H1 (cell line): ENCODE data around the gene RIPPLY3. TPM values are rescaled to one million over a fixed set of nuclear protein-coding genes. Genes with fewer than 3 reads are reported as not detected.

Source experiments
- CTCF ChIA-PET: fragments of 300-600 bp; sonication (Branson Sonifier 250); formaldehyde crosslinking; loops from one replicate; lab custom pipeline; 2021; ENCODE audit not compliant: partially characterized antibody; lab: Charles Lee
- POLR2A ChIA-PET: fragments of 300-600 bp; sonication (Branson Sonifier 250); formaldehyde crosslinking; loops from one replicate; lab custom pipeline; 2021; ENCODE audit warnings: inconsistent platforms; ENCODE audit not compliant: partially characterized antibody; lab: Charles Lee
- DNase-seq, 2 experiments: peaks; one replicate each; pipeline versions ENCODE4 v3.0.0 to v3.0.0-alpha.2; 2010 to 2022; ENCODE audit warnings: low spot score in 2 of 2, low read depth in 1 of 2, mixed read lengths in 1 of 2
- FAIRE-seq: peaks from 2 replicates; lab custom pipeline; 2011; peaks lifted over from hg19 to GRCh38; lab: Jason Lieb, UNC
- H2AFZ ChIP-seq: 2 replicates; pipeline ENCODE4 v1.8.1; 2012; ENCODE audit warnings: low read length, inconsistent platforms
- H2AK5ac ChIP-seq: 2 replicates; pipeline ENCODE4 v1.6.1; 2013; ENCODE audit warnings: low read depth, low read length
- H2BK120ac ChIP-seq: replicated peaks from 2 replicates; pipeline ENCODE3; 2013; ENCODE audit warnings: low read depth, low read length, inconsistent platforms
- H2BK12ac ChIP-seq: 2 replicates; pipeline ENCODE4 v1.6.1; 2013; ENCODE audit warnings: low read depth, low read length
- H2BK15ac ChIP-seq: 2 replicates; pipeline ENCODE4 v1.6.1; 2013; ENCODE audit warnings: low read length
- H2BK20ac ChIP-seq: 2 replicates; pipeline ENCODE4 v1.6.1; 2013; ENCODE audit warnings: low read length
- H2BK5ac ChIP-seq: 2 replicates; pipeline ENCODE4 v1.6.1; 2013; ENCODE audit warnings: low read depth, low read length
- H3K14ac ChIP-seq: 2 replicates; pipeline ENCODE4 v1.6.1; 2013; ENCODE audit warnings: inconsistent platforms; ENCODE audit not compliant: insufficient read length
- H3K18ac ChIP-seq: 2 replicates; pipeline ENCODE4 v1.6.1; 2013; ENCODE audit warnings: low read length; ENCODE audit errors: extremely low read depth
- H3K23ac ChIP-seq: 2 replicates; pipeline ENCODE4 v1.6.1; 2013; ENCODE audit warnings: inconsistent platforms; ENCODE audit not compliant: insufficient read length
- H3K23me2 ChIP-seq: 2 replicates; pipeline ENCODE4 v1.6.1; 2013; ENCODE audit warnings: low read depth, low read length
- H3K27ac ChIP-seq: 2 replicates; pipeline ENCODE4 v1.6.1; 2011; ENCODE audit warnings: low read depth, low read length, inconsistent platforms
- H3K27me3 ChIP-seq, 4 experiments: replicated peaks in 1 of 4; 1 replicate in 1 of 4; 2 replicates in 3 of 4; pipeline versions ENCODE4 v1.6.1 to v1.8.1; 2011 to 2013; ENCODE audit warnings: low read length in 3 of 4, mild to moderate bottlenecking in 3 of 4, inconsistent platforms in 2 of 4, mixed read lengths in 2 of 4, moderate library complexity in 1 of 4; ENCODE audit not compliant: control insufficient read depth in 3 of 4, insufficient read depth in 3 of 4; ENCODE audit errors: extremely low read depth in 1 of 4
- H3K36me3 ChIP-seq, 4 experiments: 2 replicates each; pipeline versions ENCODE4 v1.6.1 to v1.8.1; 2011 to 2013; ENCODE audit warnings: mild to moderate bottlenecking in 4 of 4, low read length in 3 of 4, moderate library complexity in 2 of 4, control low read depth in 1 of 4, inconsistent platforms in 1 of 4; ENCODE audit not compliant: insufficient read depth in 4 of 4, control insufficient read depth in 2 of 4
- H3K4ac ChIP-seq: replicated peaks from 2 replicates; pipeline ENCODE3; 2013; ENCODE audit warnings: low read length, low read depth, mixed read lengths, inconsistent platforms; ENCODE audit not compliant: insufficient read length
- H3K4me1 ChIP-seq, 4 experiments: replicated peaks in 1 of 4; 1 replicate in 1 of 4; 2 replicates in 3 of 4; pipeline versions ENCODE4 v1.6.1 to v1.8.1; 2011 to 2013; ENCODE audit warnings: low read length in 3 of 4, inconsistent platforms in 2 of 4, mixed read lengths in 1 of 4; ENCODE audit not compliant: insufficient read depth in 4 of 4, control insufficient read depth in 3 of 4
- H3K4me2 ChIP-seq, 2 experiments: 2 replicates each; pipeline versions ENCODE4 v1.6.1 to v1.8.1; 2011 to 2013; ENCODE audit warnings: low read depth in 2 of 2, low read length in 2 of 2, control low read depth in 1 of 2, inconsistent platforms in 1 of 2, mild to moderate bottlenecking in 1 of 2; ENCODE audit not compliant: insufficient read depth in 1 of 2
- H3K4me3 ChIP-seq, 4 experiments: fragments of 200-600, 300-600 bp in 1 of 4; sonication (generic), shearing (Covaris generic), sonication (Bioruptor Twin) in 1 of 4; 2 replicates each; pipeline versions ENCODE4 v1.5.1 to v1.8.1; 2011 to 2016; ENCODE audit warnings: low read length in 4 of 4, low read depth in 3 of 4, control low read depth in 2 of 4, inconsistent platforms in 2 of 4, mild to moderate bottlenecking in 2 of 4, mixed read lengths in 1 of 4, moderate library complexity in 1 of 4; ENCODE audit not compliant: insufficient read depth in 2 of 4; ENCODE audit errors: extremely low read depth in 1 of 4
- H3K56ac ChIP-seq: replicated peaks from 2 replicates; pipeline ENCODE3; 2013; ENCODE audit warnings: low read depth, mild to moderate bottlenecking, mixed read lengths, low read length, inconsistent platforms; ENCODE audit not compliant: insufficient read length
- H3K79me1 ChIP-seq: 2 replicates; pipeline ENCODE4 v1.6.1; 2013; ENCODE audit warnings: low read depth, low read length, control low read depth
- H3K79me2 ChIP-seq, 2 experiments: 2 replicates each; pipeline versions ENCODE4 v1.6.1 to v1.8.1; 2012 to 2013; ENCODE audit warnings: low read length in 2 of 2, mild to moderate bottlenecking in 2 of 2, inconsistent platforms in 1 of 2; ENCODE audit not compliant: insufficient read depth in 2 of 2, control insufficient read depth in 1 of 2
- H3K9ac ChIP-seq, 4 experiments: replicated peaks in 1 of 4; 1 replicate in 1 of 4; 2 replicates in 3 of 4; pipeline versions ENCODE4 v1.6.1 to v1.8.1; 2011 to 2013; ENCODE audit warnings: low read depth in 3 of 4, low read length in 3 of 4, control low read depth in 2 of 4, mild to moderate bottlenecking in 2 of 4, moderate library complexity in 2 of 4, inconsistent platforms in 1 of 4; ENCODE audit errors: extremely low read depth in 1 of 4
- H3K9me3 ChIP-seq, 2 experiments: 2 replicates each; pipeline versions ENCODE4 v1.6.1 to v1.8.1; 2012 to 2013; ENCODE audit warnings: mild to moderate bottlenecking in 2 of 2, moderate library complexity in 2 of 2, control low read depth in 1 of 2, inconsistent platforms in 1 of 2, low read depth in 1 of 2, low read length in 1 of 2, mixed read lengths in 1 of 2; ENCODE audit not compliant: insufficient read depth in 2 of 2
- H4K20me1 ChIP-seq, 2 experiments: replicated peaks in 1 of 2; 2 replicates each; pipeline versions ENCODE3 to v1.8.1; 2011 to 2013; ENCODE audit warnings: inconsistent platforms in 2 of 2, low read length in 2 of 2, mild to moderate bottlenecking in 1 of 2; ENCODE audit not compliant: insufficient read depth in 2 of 2, control insufficient read depth in 1 of 2
- H4K5ac ChIP-seq: 2 replicates; pipeline ENCODE4 v1.6.1; 2013; ENCODE audit warnings: low read length, low read depth, mixed read lengths, inconsistent platforms; ENCODE audit not compliant: insufficient read length
- H4K8ac ChIP-seq: 2 replicates; pipeline ENCODE4 v1.8.0; 2013; ENCODE audit warnings: mild to moderate bottlenecking, moderate library complexity, low read length, inconsistent platforms; ENCODE audit not compliant: insufficient read depth; ENCODE audit errors: extremely low read depth
- H4K91ac ChIP-seq: replicated peaks from 2 replicates; pipeline ENCODE3; 2013; ENCODE audit warnings: low read length, mixed read lengths, inconsistent platforms; ENCODE audit not compliant: insufficient read length
- CBX5 ChIP-seq: fragments of 300-800, 300-1000 bp; sonication (generic); IDR thresholded peaks from 2 replicates; pipeline ENCODE4 v1.7.1; 2016; ENCODE audit warnings: antibody characterized with exemption, low read length, low read depth
- CBX8 ChIP-seq: fragments of 300-800, 300-1000 bp; sonication (generic); IDR thresholded peaks from 2 replicates; pipeline ENCODE4 v1.7.1; 2016; ENCODE audit warnings: low read depth, low read length, borderline replicate concordance
- GABPA ChIP-seq: IDR thresholded peaks from 2 replicates; pipeline ENCODE4 v1.6.1; 2011; ENCODE audit warnings: mild to moderate bottlenecking, low read length, moderate library complexity, borderline replicate concordance; ENCODE audit not compliant: insufficient read depth
- HDAC2 ChIP-seq, 2 experiments: fragments of 300-600 bp in 1 of 2; sonication (generic) in 1 of 2; IDR thresholded peaks; 2 replicates each; pipeline ENCODE4 v1.6.1; 2011 to 2012; ENCODE audit warnings: low read depth in 2 of 2, low read length in 2 of 2, mild to moderate bottlenecking in 2 of 2, moderate library complexity in 2 of 2, borderline replicate concordance in 1 of 2, inconsistent platforms in 1 of 2
- HDAC6 ChIP-seq: IDR thresholded peaks from one replicate; pipeline ENCODE4 v1.7.1; 2012; ENCODE audit warnings: low read depth, mild to moderate bottlenecking, inconsistent platforms, low read length, moderate library complexity
- KDM5A ChIP-seq: fragments of 200-600 bp; IDR thresholded peaks from 2 replicates; pipeline ENCODE4 v1.7.1; 2012; ENCODE audit warnings: mild to moderate bottlenecking, low read length, inconsistent platforms, mixed read lengths
- SIN3A ChIP-seq, 2 experiments: IDR thresholded peaks in 1 of 2; conservative IDR thresholded peaks in 1 of 2; 2 replicates each; pipeline ENCODE4 v1.6.1; 2011 to 2012; ENCODE audit warnings: low read length in 2 of 2, improper control_type of control experiment in 1 of 2, low read depth in 1 of 2, mild to moderate bottlenecking in 1 of 2
- SP1 ChIP-seq: IDR thresholded peaks from 2 replicates; pipeline ENCODE4 v1.6.1; 2011; ENCODE audit warnings: low read depth, low read length
- SUZ12 ChIP-seq: fragments of 200-600 bp; sonication (generic); IDR thresholded peaks from 2 replicates; pipeline ENCODE4 v1.6.1; 2012; ENCODE audit warnings: mild to moderate bottlenecking, inconsistent platforms, low read length, moderate library complexity, mixed read lengths
- TBP ChIP-seq: IDR thresholded peaks from 2 replicates; pipeline ENCODE4 v1.6.1; 2011; ENCODE audit warnings: low read depth, low read length, improper control_type of control experiment
- WGBS, 2 experiments: shearing (Covaris generic) in 1 of 2; methylation state at CpG; one replicate each; pipeline versions ENCODE4 v1.1.6 to v1.1.7; 2013 to 2015; ENCODE audit warnings: low lambda C conversion rate in 2 of 2, mixed read lengths in 2 of 2, inconsistent platforms in 1 of 2, low coverage in 1 of 2, missing lambda C conversion rate in 1 of 2; ENCODE audit not compliant: insufficient replicate concordance in 2 of 2, insufficient coverage in 1 of 2, insufficient read length in 1 of 2; ENCODE audit errors: extremely low coverage in 1 of 2, missing lambda C conversion rate in 1 of 2; 5-methylcytosine and 5-hydroxymethylcytosine counted together
- polyA plus RNA-seq, 7 experiments: library from polyadenylated mRNA; depleted of rRNA in 3 of 7; stranded (reverse) in 5 of 7; unstranded in 2 of 7; fragments of >200 nt in 5 of 7; fragments of 200-250 nt in 2 of 7; gene quantifications; 1 replicate in 5 of 7; 2 replicates in 1 of 7; 4 replicates in 1 of 7; pipeline versions ENCODE4 v1.2.1 to v1.2.3, GENCODE V29; 2011 to 2013; ENCODE audit warnings: missing spikeins in 2 of 7, mixed read lengths in 2 of 7
- total RNA-seq: library from RNA; stranded (reverse); fragmentation: NEBNext Ultra II Directional; extraction: Animal tissue kit (Norgen Biotek cat#: 25700); gene quantifications from 2 replicates; pipeline ENCODE4 v1.2.1, GENCODE V29; 2021
- TF ChIP-seq, protein P1 (sequence below): IDR thresholded peaks from 2 replicates; pipeline ENCODE4 v1.6.1; 2012; ENCODE audit warnings: inconsistent platforms

The RIPPLY3 gene
- total and polyA plus RNA-seq, 2 of the 8 experiments (the other 6 are each of a cell fraction or from before 2014, with no cell fraction given), result 2.0 to 2.2 TPM

DNA sequence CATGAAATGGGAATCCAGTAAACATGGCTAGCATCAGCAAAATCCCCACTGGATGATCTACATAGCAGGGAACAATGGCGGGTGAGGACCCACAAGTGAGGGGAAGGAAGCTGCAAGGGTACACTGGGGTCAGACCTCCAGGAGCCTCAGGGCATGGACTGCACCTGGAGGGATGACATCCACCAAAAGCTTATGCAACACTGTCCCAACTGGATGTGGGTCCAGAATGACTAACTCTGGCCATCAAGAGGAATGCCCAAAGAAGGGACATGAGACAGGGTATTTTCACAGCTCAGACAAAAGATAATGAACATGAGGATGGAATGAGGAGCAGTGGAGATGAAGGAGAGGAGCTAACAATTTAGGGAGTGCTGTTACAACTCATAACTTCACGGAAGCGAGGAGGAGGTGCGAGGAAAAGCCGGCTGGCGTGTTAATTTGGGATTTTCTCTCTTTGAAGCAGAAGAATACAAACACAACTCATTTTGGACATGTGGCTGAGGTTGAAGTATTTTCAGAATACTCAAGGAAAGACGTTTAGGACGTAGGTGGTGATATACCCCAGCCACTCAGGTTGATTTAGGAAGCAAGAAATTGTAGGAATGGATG is 45.7 kb upstream of the RIPPLY3 start:
- WGBS, 2 experiments, result 89% methylated on average over 8 of the region's 8 CpGs; no CpG with 5 or more reads in 1 of the 2 experiments

More for the DNA sequence above, 45.7 kb upstream of the RIPPLY3 start:
- Histone ChIP-seq H2BK5ac (no peak overlapping the region), H2AFZ (no peak overlapping the region), H4K91ac (no peak overlapping the region), H3K79me2 (no peaks in the 10 kb centered on the region), H3K4me3 (no peak overlapping the region), H2BK15ac (no peak overlapping the region), H3K14ac (no peak overlapping the region), H3K18ac (no peak overlapping the region), H2BK12ac (no peak overlapping the region), H4K5ac (no peak overlapping the region), H3K36me3 (no peaks in the 10 kb centered on the region), H3K23ac (no peak overlapping the region), H3K9me3 (no peaks in the 10 kb centered on the region), H3K56ac (no peak overlapping the region), H3K27ac (no peak overlapping the region), H2BK120ac (no peak overlapping the region), H4K8ac (no peak overlapping the region), H3K79me1 (no peaks in the 10 kb centered on the region), H3K9ac (no peak overlapping the region), H3K4me1 (peaks cover 0 to 4% (median 2%) of the 10 kb centered on the region in 4 experiments; a peak in 2 of 7 replicates), H3K27me3 (no peaks in the 10 kb centered on the region), H4K20me1 (no peaks in the 10 kb centered on the region), H3K4ac (no peak overlapping the region), H2AK5ac (no peak overlapping the region), H3K4me2 (no peak overlapping the region), H3K23me2 (no peaks in the 10 kb centered on the region), H2BK20ac (no peak overlapping the region)
- ChIA-PET POLR2A (no interaction called here), CTCF (interaction anchor here (0.8 to 2.0 kb wide), 2 partner anchors 16 to 206 kb away, joined by 3 to 7 read pairs; no protein-coding TSS in a partner anchor)
- TF ChIP-seq CBX8 (no peak), SUZ12 (no peak), SIN3A (conservative IDR thresholded peaks at IDR 0.05 in 1 of 2, IDR thresholded peaks at IDR 0.05 in 1 of 2; ENCODE audit: low read depth in 1 of 2, low read length in 2 of 2) (no peak), SP1 (no peak), CBX5 (no peak), TBP (no peak), HDAC2 (IDR thresholded peaks at IDR 0.05; ENCODE audit: borderline replicate concordance in 1 of 2, low read depth in 2 of 2, low read length in 2 of 2) (no peak), HDAC6 (no peak), KDM5A (no peak), GABPA (no peak)
- TF ChIP-seq, protein P1, sequence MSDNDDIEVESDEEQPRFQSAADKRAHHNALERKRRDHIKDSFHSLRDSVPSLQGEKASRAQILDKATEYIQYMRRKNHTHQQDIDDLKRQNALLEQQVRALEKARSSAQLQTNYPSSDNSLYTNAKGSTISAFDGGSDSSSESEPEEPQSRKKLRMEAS, result no peak
- DNase-seq (no peak), FAIRE-seq (no peak)
